Neural progenitor cell (in vitro differentiated cells): ENCODE measurements around the gene MAGI1.

Source experiments
- CTCF ChIP-seq: fragments of 200-600 bp; sonication (generic); IDR thresholded peaks from 2 replicates; pipeline ENCODE4 v1.5.1; 2017; ENCODE audit warnings: antibody characterized with exemption, mild to moderate bottlenecking
- EZH2 ChIP-seq: fragments of 200-600 bp; sonication (generic); IDR thresholded peaks from 2 replicates; pipeline ENCODE4 v1.6.1; 2017; ENCODE audit warnings: antibody characterized with exemption, mild to moderate bottlenecking, moderate library complexity

GRCh38 chr3:65641045-65641444 is 397.7 kb downstream of the MAGI1 start:
- TF ChIP-seq CTCF = no peak
- no peak for TF ChIP-seq EZH2
